Measurements from ENCODE around the gene KRTAP10-9. TPM values are rescaled to one million over a fixed set of nuclear protein-coding genes. Genes with fewer than 3 reads are reported as not detected.

The KRTAP10-9 gene
- polyA plus RNA-seq, 4 donors = not detected

GRCh38 chr21:44592446-44593311 lies 34.2 kb upstream of the KRTAP10-9 start, which contains the start of gene KRTAP10-6:
KRTAP10-6 (minus strand) TSS chr21:44592505; CDS start chr21:44592484, 21 bp downstream.
- no peak for FAIRE-seq
- 55 to 61% (median 61%) methylated on average over 31 to 33 of the region's 33 CpGs for WGBS, 3 donors
- no peak for DNase-seq

DNA sequence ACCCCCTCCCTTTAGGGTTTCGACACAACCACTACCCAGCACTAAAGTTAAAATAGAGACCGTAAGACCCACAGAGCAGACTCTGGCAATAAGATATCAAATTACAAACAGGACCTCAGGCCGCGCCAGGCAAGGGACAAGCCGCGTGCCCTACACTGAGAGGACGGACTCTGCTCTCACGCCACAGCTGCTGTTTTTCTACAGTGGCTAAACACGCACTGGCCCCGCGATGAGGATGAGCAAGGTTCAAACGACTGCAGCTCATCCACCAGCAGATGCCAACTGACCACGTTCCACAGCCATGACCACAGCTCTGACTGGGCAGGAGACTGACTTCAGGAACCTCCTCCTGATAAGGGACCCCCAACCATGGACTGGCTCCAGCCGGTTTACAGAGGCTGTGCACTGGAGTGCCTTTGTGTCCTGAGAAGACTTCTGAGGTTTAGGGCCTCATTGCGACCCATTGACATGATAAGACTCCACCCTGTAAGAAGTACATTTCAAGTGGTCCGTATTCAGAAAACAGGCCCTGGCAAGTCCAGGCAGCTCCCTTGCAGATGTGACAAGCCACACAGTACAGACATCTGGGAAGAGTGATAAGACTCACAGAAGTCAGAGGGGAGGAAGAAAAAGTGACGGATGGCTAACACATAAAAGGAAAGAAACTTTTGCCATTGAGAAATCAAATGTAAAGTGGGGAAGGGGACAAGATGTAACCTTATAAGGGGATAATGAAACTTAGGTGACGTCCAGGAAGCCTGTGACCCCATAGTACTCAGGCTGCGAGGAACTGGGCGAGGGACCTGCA lies 33.1 kb upstream of the KRTAP10-9 start:
- peaks cover 0 to 6% (median 4%) of the 10 kb centered on the region in 3 donors for H3K27me3 ChIP-seq (ENCODE audit: control insufficient read depth in 3 of 3, insufficient read depth in 3 of 3, low read length in 3 of 3)
- DNase-seq (no peak), FAIRE-seq (no peak)

More at GRCh38 chr21:44592446-44593311, 34.2 kb upstream of the KRTAP10-9 start, which contains the start of gene KRTAP10-6:
- no peaks in the 10 kb centered on the region for H3K36me3 ChIP-seq (ENCODE audit: control insufficient read depth in 3 of 3, insufficient read depth in 2 of 3, low read depth in 1 of 3, low read length in 3 of 3)
- H3K27me3 ChIP-seq (ENCODE audit: control insufficient read depth in 3 of 3, insufficient read depth in 3 of 3, low read length in 3 of 3) = peaks cover 0 to 6% (median 4%) of the 10 kb centered on the region in 3 donors
- H3K4me3 ChIP-seq (ENCODE audit: low read depth in 1 of 3, low read length in 3 of 3) = no peak within 1 kb of the TSS
- no peaks in the 10 kb centered on the region for H3K9me3 ChIP-seq (ENCODE audit: control insufficient read depth in 2 of 2, insufficient read depth in 1 of 2, low read depth in 1 of 2, low read length in 1 of 2)
- no peaks in the 10 kb centered on the region for H3K4me1 ChIP-seq (ENCODE audit: control insufficient read depth in 3 of 3, insufficient read depth in 2 of 3, low read depth in 1 of 3, low read length in 2 of 3)
- no peak within 1 kb of the TSS for H3K27ac ChIP-seq (ENCODE audit: low read depth in 1 of 3, low read length in 2 of 3)

GRCh38 chr21:44594406-44594916 lies 32.4 kb upstream of the KRTAP10-9 start:
- FAIRE-seq (no peak), DNase-seq (no peak)
- Histone ChIP-seq H3K9me3 (ENCODE audit: control insufficient read depth in 2 of 2, insufficient read depth in 1 of 2, low read depth in 1 of 2, low read length in 1 of 2) (peaks cover 0 to 3% of the 10 kb centered on the region in 2 donors), H3K27ac (ENCODE audit: low read depth in 1 of 3, low read length in 2 of 3) (no peak overlapping the region), H3K27me3 (ENCODE audit: control insufficient read depth in 3 of 3, insufficient read depth in 3 of 3, low read length in 3 of 3) (peaks cover 0 to 6% (median 0%) of the 10 kb centered on the region in 3 donors), H3K36me3 (ENCODE audit: control insufficient read depth in 3 of 3, insufficient read depth in 2 of 3, low read depth in 1 of 3, low read length in 3 of 3) (no peaks in the 10 kb centered on the region), H3K4me3 (ENCODE audit: low read depth in 1 of 3, low read length in 3 of 3) (no peak overlapping the region), H3K4me1 (ENCODE audit: control insufficient read depth in 3 of 3, insufficient read depth in 2 of 3, low read depth in 1 of 3, low read length in 2 of 3) (no peaks in the 10 kb centered on the region)
- WGBS, 3 donors = 71 to 78% (median 72%) methylated on average over 12 of the region's 12 CpGs

More for the DNA sequence above, 33.1 kb upstream of the KRTAP10-9 start:
- 29 to 56% (median 40%) methylated on average over 20 of the region's 20 CpGs for WGBS, 3 donors
- H3K27ac ChIP-seq (ENCODE audit: low read depth in 1 of 3, low read length in 2 of 3) = no peak overlapping the region
- H3K4me3 ChIP-seq (ENCODE audit: low read depth in 1 of 3, low read length in 3 of 3) = no peak overlapping the region
- H3K4me1 ChIP-seq (ENCODE audit: control insufficient read depth in 3 of 3, insufficient read depth in 2 of 3, low read depth in 1 of 3, low read length in 2 of 3) = no peaks in the 10 kb centered on the region
- H3K36me3 ChIP-seq (ENCODE audit: control insufficient read depth in 3 of 3, insufficient read depth in 2 of 3, low read depth in 1 of 3, low read length in 3 of 3) = no peaks in the 10 kb centered on the region
- no peaks in the 10 kb centered on the region for H3K9me3 ChIP-seq (ENCODE audit: control insufficient read depth in 2 of 2, insufficient read depth in 1 of 2, low read depth in 1 of 2, low read length in 1 of 2)

DNA sequence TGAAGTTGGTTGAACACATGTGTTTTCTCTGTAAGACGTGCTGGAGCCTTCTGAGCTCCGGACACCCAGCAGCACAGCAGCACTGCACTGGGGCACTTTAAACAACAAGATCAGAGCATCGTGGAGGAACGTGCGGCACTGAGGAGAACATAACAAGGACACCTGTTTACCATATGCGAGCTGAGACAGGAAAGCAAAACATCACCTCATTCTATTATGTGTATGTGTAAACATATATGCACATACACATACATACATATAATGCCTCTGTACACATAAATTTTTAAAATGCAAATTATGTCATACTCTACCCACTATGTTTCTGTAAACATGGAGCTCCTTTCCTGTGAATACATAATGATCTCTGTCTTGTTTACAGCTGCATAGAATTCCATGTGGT lies 31.4 kb upstream of the KRTAP10-9 start:
- Histone ChIP-seq H3K36me3 (ENCODE audit: control insufficient read depth in 3 of 3, insufficient read depth in 2 of 3, low read depth in 1 of 3, low read length in 3 of 3) (no peaks in the 10 kb centered on the region), H3K4me3 (ENCODE audit: low read depth in 1 of 3, low read length in 3 of 3) (no peak overlapping the region), H3K27ac (ENCODE audit: low read depth in 1 of 3, low read length in 2 of 3) (no peak overlapping the region), H3K4me1 (ENCODE audit: control insufficient read depth in 3 of 3, insufficient read depth in 2 of 3, low read depth in 1 of 3, low read length in 2 of 3) (no peaks in the 10 kb centered on the region), H3K27me3 (ENCODE audit: control insufficient read depth in 3 of 3, insufficient read depth in 3 of 3, low read length in 3 of 3) (peaks cover 0 to 6% (median 4%) of the 10 kb centered on the region in 3 donors), H3K9me3 (ENCODE audit: control insufficient read depth in 2 of 2, insufficient read depth in 1 of 2, low read depth in 1 of 2, low read length in 1 of 2) (peaks cover 0 to 3% of the 10 kb centered on the region in 2 donors)
- WGBS, 3 donors = 68 to 76% (median 74%) methylated on average over 6 of the region's 6 CpGs
- FAIRE-seq = no peak
- DNase-seq = no peak

DNA sequence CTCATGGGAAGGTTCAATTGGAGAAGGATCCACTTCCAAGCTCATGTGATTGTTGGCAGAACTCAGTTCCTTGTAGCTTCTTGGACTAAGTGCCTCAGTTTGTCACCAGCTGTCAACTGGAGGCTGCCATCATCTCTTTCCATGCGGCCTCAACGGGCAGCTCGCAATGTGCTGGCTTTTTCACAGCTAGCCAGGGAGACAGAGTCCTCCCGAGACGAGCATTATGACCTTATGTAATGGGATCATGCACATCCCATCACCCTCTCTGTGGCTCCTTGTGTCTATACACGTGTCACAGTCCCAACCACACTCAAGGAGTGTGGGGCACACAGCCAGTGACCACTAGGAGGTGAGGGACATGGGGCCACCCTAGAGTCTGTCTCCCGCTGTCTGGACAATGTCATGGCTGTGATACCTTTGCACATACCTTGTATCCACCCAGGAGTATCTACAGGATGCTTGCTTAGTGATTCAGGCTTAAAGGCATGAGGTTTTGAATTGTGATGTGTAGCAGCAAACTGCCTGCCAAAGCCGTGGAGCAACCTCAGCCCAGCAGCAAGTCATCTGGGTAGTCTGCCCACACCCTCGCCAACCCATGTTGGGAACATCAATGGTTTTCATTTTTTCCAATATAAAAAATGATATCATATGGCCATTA lies 30.7 kb upstream of the KRTAP10-9 start:
- DNase-seq (no peak), FAIRE-seq (no peak)
- H3K36me3 ChIP-seq (ENCODE audit: control insufficient read depth in 3 of 3, insufficient read depth in 2 of 3, low read depth in 1 of 3, low read length in 3 of 3) = no peaks in the 10 kb centered on the region
- H3K27ac ChIP-seq (ENCODE audit: low read depth in 1 of 3, low read length in 2 of 3) = no peak overlapping the region
- no peaks in the 10 kb centered on the region for H3K4me1 ChIP-seq (ENCODE audit: control insufficient read depth in 3 of 3, insufficient read depth in 2 of 3, low read depth in 1 of 3, low read length in 2 of 3)
- no peak overlapping the region for H3K4me3 ChIP-seq (ENCODE audit: low read depth in 1 of 3, low read length in 3 of 3)
- H3K9me3 ChIP-seq (ENCODE audit: control insufficient read depth in 2 of 2, insufficient read depth in 1 of 2, low read depth in 1 of 2, low read length in 1 of 2) = peaks cover 0 to 3% of the 10 kb centered on the region in 2 donors
- 67 to 73% (median 67%) methylated on average over 9 of the region's 9 CpGs for WGBS, 3 donors
- H3K27me3 ChIP-seq (ENCODE audit: control insufficient read depth in 3 of 3, insufficient read depth in 3 of 3, low read length in 3 of 3) = peaks cover 0 to 6% (median 4%) of the 10 kb centered on the region in 3 donors

- Histone ChIP-seq H3K4me3 (ENCODE audit: low read depth in 1 of 3, low read length in 3 of 3) (no peak overlapping the region), H3K27me3 (ENCODE audit: control insufficient read depth in 3 of 3, insufficient read depth in 3 of 3, low read length in 3 of 3) (peaks cover 0 to 8% (median under 1%) of the 10 kb centered on the region in 3 donors), H3K27ac (ENCODE audit: low read depth in 1 of 3, low read length in 2 of 3) (no peak overlapping the region), H3K9me3 (ENCODE audit: control insufficient read depth in 2 of 2, insufficient read depth in 1 of 2, low read depth in 1 of 2, low read length in 1 of 2) (peaks cover 0 to 3% of the 10 kb centered on the region in 2 donors), H3K4me1 (ENCODE audit: control insufficient read depth in 3 of 3, insufficient read depth in 2 of 3, low read depth in 1 of 3, low read length in 2 of 3) (no peaks in the 10 kb centered on the region), H3K36me3 (ENCODE audit: control insufficient read depth in 3 of 3, insufficient read depth in 2 of 3, low read depth in 1 of 3, low read length in 3 of 3) (no peaks in the 10 kb centered on the region)
- 71 to 75% (median 75%) methylated on average over 11 of the region's 11 CpGs for WGBS, 3 donors
- no peak for FAIRE-seq
- no peak for DNase-seq
Measured at GRCh38 chr21:44598061-44598460, 28.8 kb upstream of the KRTAP10-9 start.

DNA sequence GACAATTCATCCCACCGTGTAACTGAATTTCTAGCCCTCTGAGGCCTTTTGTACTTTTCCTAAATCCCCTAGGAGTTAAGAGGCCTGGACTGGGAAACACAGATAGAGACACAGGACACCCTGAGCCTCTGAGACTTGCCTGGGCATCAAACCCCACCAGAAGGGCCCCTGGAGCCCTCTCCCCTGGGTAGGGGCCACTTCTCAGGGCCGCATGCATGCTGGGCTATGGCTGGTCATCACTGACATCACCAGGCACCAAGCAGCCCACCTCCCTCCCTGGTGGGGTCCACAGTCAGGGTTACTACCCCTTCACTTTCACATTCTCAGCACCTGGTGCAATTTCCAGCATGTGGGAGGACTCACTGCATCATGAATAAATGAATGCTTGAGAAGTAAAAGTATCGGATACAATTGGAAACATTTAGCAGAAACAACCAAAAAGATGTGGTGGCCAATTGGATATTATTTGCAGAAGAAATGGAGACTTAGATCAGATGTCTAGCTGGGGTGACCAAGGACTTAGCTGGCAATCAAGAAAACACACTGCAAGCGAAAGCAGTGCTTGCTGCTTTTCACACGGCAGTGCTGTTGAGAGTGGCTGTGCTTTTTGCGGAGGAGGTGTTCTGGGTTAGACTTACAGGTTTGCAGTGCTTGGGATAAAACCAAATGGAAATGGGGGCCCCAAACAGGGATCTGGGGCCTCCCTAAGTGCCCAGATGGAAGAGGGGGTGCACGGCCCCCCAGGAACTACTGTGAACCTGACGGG lies 27.4 kb upstream of the KRTAP10-9 start:
- Histone ChIP-seq H3K36me3 (ENCODE audit: control insufficient read depth in 3 of 3, insufficient read depth in 2 of 3, low read depth in 1 of 3, low read length in 3 of 3) (no peaks in the 10 kb centered on the region), H3K27ac (ENCODE audit: low read depth in 1 of 3, low read length in 2 of 3) (no peak overlapping the region), H3K4me1 (ENCODE audit: control insufficient read depth in 3 of 3, insufficient read depth in 2 of 3, low read depth in 1 of 3, low read length in 2 of 3) (no peaks in the 10 kb centered on the region), H3K4me3 (ENCODE audit: low read depth in 1 of 3, low read length in 3 of 3) (no peak overlapping the region), H3K9me3 (ENCODE audit: control insufficient read depth in 2 of 2, insufficient read depth in 1 of 2, low read depth in 1 of 2, low read length in 1 of 2) (peaks cover 0 to 8% of the 10 kb centered on the region in 2 donors), H3K27me3 (ENCODE audit: control insufficient read depth in 3 of 3, insufficient read depth in 3 of 3, low read length in 3 of 3) (peaks cover 0 to 12% (median 0%) of the 10 kb centered on the region in 3 donors)
- DNase-seq (no peak), FAIRE-seq (no peak)
- WGBS, 3 donors = 81 to 91% (median 82%) methylated on average over 8 of the region's 8 CpGs
